GM19238 (cell line): ENCODE measurements around the gene MBTD1.
A peak's percentile ranks its signal among the peaks of the same experiment; 100 is the strongest.
"Not testable (repeated sequence)": the region's sequence is repeated elsewhere in the genome, so short reads cannot be mapped to it uniquely, and the experiment has no call there.

Experiments
- DNase-seq: peaks from one replicate; pipeline ENCODE4 v3.0.0; 2011; ENCODE audit warnings: low spot score; ENCODE audit not compliant: insufficient read length

MBTD1 gene

DNA sequence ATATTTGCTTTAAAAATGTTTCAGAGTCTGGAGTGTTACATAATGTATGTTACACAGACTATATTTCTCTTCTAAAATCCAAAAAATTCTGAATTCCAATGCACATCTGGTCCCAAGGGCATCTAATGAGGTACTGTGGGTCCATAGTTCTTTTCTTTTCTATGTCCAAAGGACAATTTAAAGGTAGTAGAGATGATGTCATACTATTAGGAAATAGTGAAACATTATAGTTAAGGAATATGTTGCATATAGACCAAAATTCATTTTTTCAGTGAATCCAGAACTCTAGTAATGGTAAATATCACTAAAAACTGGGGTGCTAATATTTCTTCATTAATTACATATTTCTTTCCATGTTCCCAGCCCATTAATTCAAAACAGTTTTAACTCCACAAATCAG lies 70.7 kb downstream of the MBTD1 start:
- no peak for DNase-seq

DNA sequence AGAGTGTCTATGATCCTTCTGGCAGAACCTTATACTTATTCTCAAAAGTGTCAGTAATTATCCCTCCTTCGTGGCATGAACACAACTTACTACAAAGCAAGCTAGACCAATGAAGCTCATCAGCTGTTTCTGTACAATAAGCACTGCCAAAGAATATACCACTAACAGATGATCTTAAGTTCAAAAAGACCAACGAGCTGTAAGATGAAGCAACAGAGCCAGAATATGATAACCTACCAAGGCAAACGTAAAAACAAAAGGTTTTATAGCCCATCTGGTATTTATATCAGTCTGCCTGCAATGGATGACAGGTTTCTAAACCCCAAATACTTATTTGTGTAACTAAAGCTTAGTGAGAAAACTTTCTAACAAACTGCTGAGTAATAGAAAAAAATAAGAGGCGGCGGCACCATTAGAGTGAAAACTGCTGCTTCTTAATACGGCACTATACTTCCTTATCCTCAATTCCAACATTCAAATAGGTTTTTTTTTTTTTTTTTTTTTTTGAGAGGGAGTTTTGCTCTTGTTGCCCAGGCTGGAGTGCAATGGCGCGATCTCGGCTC lies 71.5 kb downstream of the MBTD1 start:
- no peak for DNase-seq

- DNase-seq: no peak
Observed at GRCh38 chr17:51185763-51186332, 74.0 kb downstream of the MBTD1 start.

DNA sequence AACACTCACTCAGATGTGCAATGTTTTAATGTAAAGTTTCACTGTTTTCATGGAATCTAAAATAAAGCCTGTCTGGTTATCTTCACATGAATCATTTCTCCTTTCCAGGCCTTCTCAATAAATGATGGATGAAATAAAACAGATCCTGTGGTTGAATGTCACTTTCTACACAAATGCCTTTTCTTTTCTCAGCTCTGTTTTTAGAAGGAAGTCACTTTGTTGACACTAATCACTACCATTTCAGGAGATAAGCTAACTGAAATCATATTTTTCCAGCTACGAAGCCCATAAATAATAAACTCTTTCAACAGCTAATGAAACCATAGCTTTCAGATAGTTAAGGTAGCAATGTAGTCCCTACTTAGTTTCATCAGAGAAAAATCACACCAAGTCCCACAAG lies 75.7 kb downstream of the MBTD1 start:
- DNase-seq: no peak

DNA sequence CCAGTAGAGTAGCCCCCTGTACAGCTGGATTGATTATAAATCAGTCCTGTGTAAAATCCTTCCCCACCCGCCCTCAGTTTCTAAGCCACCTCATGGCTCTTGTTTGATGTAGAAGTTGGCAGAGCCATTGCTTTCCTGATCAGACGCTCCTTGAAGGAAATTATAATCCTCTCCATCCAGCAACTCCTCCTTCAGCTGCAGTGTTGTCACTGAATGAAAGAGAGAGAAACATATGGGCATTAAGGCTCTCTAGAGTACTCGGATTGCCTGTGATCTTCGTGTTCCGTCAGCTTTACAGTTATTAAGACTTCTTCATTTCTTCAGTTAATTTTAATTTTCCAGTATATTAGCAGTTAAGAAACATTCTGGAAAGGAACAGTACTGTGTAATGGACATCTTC lies 79.4 kb downstream of the MBTD1 start:
- DNase-seq: no peak

GRCh38 chr17:51172030-51172429 lies 87.8 kb downstream of the MBTD1 start:
- not testable (repeated sequence) for DNase-seq

- no peak for DNase-seq
Observed at GRCh38 chr17:51170736-51171135, 89.1 kb downstream of the MBTD1 start.

- DNase-seq: no peak
Observed at GRCh38 chr17:51169340-51169739, 90.5 kb downstream of the MBTD1 start.

GRCh38 chr17:51166987-51167931 lies 92.6 kb downstream of the MBTD1 start:
- peak; percentile 84 for DNase-seq

DNA sequence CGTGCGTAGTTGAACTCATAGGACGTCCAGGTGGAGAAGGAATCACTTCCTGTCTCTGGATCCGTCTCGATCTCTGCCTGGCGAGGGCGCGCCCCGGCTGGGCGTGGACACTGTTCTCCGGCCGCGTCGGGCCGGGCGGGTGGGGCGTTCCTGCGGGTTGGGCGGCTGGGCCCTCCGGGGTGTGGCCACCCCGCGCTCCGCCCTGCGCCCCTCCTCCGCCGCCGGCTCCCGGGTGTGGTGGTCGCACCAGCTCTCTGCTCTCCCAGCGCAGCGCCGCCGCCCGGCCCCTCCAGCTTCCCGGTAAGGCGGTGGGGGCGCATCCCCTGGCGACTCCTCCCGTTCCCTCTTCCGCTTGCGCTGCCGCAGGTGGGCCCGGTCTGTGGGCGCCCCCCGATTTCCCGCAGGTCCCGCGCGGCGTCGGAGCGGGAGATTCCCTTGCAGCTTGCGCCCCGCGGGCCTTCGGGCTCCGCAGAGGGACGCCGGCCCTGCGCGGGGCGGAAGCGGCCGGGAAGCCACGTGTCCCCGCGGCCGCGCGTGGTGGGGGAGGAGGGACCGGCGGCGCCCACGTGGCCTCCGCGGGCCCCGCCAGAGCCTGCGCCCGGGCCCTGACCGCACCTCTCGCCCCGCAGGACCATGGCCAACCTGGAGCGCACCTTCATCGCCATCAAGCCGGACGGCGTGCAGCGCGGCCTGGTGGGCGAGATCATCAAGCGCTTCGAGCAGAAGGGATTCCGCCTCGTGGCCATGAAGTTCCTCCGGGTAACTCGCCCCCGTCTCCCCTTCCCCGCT lies 93.5 kb downstream of the MBTD1 start, which contains the start of gene NME2:
Gene NME2, plus strand, starts transcription at position 214 of the 789 bp plus-strand sequence. Its CDS starts 420 bp downstream, at position 634.
- DNase-seq: peak; percentile 86

DNA sequence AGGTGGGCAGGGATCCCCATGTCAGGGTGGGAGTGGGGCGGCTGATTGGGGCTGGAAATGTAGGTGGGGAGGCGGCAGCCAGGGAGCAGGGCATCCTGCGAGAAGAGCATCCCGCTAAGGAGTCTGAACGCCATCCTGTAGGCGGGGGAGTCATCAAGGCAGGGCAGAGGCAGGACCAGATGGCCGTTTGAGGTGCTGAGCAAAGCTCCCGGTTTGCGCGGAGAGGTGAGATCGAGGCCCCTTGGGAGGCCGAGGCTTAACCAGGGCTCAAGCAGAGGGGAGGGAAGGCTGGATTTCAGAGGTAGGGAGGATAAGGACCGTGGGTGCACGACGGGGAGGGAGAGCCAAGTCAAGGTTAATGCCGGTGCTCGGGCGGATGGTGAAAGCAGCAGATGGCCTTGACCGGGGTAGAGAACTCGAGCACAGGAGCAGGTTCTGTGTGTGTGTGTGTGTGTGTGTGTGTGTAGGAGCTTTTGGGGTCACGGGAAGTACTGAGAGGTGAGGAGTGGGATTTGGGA lies 94.1 kb downstream of the MBTD1 start:
- no peak for DNase-seq

DNA sequence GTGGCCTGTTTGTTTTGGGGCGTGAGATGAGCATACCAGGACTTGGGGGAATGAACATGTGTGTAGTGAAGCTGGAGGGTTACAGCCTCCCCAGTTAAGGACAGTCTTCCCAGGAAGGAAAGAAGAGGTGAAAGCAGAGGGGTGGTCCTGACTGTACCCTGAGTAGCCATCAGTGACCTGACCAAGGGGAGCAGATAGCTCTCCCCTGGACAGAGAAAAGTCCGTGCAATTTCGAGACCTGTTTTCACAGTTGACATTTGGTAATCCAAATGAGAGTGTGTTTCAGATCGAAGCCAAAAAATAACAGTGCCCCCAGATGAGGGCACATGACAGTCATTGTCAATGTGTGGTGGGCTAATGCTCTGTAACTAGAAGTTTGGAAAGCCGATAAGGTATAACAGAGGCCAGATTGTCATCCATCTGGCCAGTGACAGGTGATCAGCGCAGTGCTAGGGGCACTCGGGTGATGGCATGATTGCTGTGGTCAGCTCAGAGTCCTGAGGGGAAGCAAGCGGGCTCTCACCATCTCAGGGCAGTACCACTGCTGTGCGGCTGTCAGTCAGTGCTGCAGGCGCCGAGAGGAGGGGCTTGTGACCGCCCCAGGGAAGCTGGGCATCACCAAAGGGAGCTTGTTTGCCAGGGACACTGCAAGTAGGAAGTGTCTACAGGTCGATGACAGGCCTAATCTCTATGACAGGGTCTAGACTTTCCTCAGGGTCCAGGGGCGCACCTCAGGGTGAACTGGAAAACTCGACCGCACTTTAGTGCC lies 94.8 kb downstream of the MBTD1 start:
- DNase-seq: no peak

DNA sequence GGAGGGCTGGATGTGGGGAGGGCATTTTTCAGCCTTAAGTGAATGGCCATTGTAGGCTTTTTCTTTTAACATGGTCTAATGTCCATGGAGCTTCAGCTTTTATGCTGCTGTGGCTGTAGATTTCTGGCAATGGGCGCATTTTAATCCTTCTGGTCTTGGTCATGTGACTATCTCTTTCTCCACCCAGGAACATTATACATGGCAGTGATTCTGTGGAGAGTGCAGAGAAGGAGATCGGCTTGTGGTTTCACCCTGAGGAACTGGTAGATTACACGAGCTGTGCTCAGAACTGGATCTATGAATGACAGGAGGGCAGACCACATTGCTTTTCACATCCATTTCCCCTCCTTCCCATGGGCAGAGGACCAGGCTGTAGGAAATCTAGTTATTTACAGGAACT lies 98.3 kb downstream of the MBTD1 start:
- DNase-seq: no peak

DNA sequence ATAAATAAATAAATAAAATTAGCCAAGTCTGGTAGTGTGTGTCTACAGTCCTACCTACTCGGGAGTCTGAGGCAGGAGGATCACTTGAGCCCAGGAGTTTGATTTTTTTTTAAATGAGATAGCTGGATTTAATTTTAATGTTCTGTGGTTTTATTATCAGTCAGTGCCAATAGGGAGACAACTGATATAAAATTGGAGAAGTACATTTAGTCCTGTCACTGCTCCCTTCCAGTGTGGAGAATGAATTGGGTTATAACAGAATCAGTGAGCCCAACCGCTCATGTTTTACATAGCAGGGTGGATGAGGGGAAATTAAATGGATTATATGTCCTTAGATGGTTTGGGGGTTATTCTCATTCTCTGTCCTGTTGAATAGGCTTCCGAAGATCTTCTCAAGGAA lies 100.2 kb downstream of the MBTD1 start:
- DNase-seq: no peak

DNA sequence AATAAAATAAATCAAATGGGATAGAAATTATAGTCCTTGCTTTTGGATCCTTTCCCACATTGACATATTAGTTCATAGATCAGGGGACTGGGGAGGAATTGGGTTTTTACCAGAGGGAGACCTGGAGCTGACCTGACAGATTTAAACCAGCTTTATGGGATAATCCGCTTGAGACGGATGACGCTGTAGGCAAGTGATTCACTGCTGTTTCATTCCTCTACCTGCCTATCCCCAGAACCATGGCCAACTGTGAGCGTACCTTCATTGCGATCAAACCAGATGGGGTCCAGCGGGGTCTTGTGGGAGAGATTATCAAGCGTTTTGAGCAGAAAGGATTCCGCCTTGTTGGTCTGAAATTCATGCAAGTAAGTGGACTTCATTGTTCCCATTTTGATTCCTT lies 104.4 kb downstream of the MBTD1 start:
- DNase-seq: no peak

GRCh38 chr17:51154176-51154575 lies 105.7 kb downstream of the MBTD1 start:
- no peak for DNase-seq

GRCh38 chr17:51153210-51154072 lies 106.4 kb downstream of the MBTD1 start, which contains the start of gene NME1:
Gene NME1 (plus strand): TSS chr17:51153559. CDS start chr17:51155655, 2,096 bp downstream.
- peak; percentile 91 for DNase-seq

- DNase-seq: no peak
Observed at GRCh38 chr17:51152766-51153209, 107.1 kb downstream of the MBTD1 start.

DNA sequence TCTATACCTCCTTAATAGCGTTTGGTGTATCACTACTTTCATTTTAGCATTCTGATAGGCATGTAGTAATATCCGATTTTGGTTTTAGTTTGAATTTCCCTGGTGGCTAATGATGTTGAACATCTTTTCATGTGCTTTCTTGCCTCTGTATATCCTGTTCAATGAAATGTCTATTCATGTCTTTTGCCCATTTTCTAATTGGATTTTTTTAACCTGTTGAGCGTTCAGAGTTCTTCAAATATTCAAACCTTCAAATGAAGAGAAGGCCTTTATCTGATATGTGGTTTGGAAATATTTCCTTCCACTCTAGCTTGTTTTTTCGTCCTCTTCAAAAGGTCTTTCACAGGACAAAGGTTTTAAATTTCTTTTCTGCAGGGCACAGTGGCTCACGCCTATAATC lies 108.9 kb downstream of the MBTD1 start:
- no peak for DNase-seq
